ENCODE data around the gene MYO7B. TPM values are rescaled to one million over a fixed set of nuclear protein-coding genes. Genes with fewer than 3 reads are reported as not detected.

Gene MYO7B
- total RNA-seq, 1 donor from 2014 or later, result 0.28 TPM

GRCh38 chr2:127503491-127503890 is 32.0 kb upstream of the MYO7B start:
- TF ChIP-seq CTCF (conservative IDR thresholded peaks at IDR 0.05), result no peak
- Mint-ChIP-seq H3K27me3 (ENCODE audit: low read depth) (no peaks in the 10 kb centered on the region), H3K4me1 (peaks cover 5% of the 10 kb centered on the region), H3K9me3 (no peaks in the 10 kb centered on the region), H3K27ac (ENCODE audit: unreplicated experiment) (no peak overlapping the region), H3K36me3 (ENCODE audit: low read depth) (peaks cover 20% of the 10 kb centered on the region), H3K4me3 (no peak overlapping the region)
- DNase-seq (ENCODE audit: low read depth, low spot score), result no peak

GRCh38 chr2:127504552-127505430 is 30.7 kb upstream of the MYO7B start:
- TF ChIP-seq CTCF (conservative IDR thresholded peaks at IDR 0.05), result no peak
- Mint-ChIP-seq H3K4me3 (no peak overlapping the region), H3K9me3 (no peaks in the 10 kb centered on the region), H3K4me1 (peaks cover 10% of the 10 kb centered on the region), H3K27me3 (ENCODE audit: low read depth) (no peaks in the 10 kb centered on the region), H3K27ac (ENCODE audit: unreplicated experiment) (no peak overlapping the region), H3K36me3 (ENCODE audit: low read depth) (peaks cover 17% of the 10 kb centered on the region)
- DNase-seq (ENCODE audit: low read depth, low spot score), result no peak

GRCh38 chr2:127506510-127506909 is 29.0 kb upstream of the MYO7B start:
- no peak overlapping the region for H3K4me3 Mint-ChIP-seq
- no peaks in the 10 kb centered on the region for H3K9me3 Mint-ChIP-seq
- H3K4me1 Mint-ChIP-seq, result peaks cover 10% of the 10 kb centered on the region
- DNase-seq (ENCODE audit: low read depth, low spot score), result no peak
- no peak for TF ChIP-seq CTCF (conservative IDR thresholded peaks at IDR 0.05)
- H3K27ac Mint-ChIP-seq (ENCODE audit: unreplicated experiment), result no peak overlapping the region
- H3K36me3 Mint-ChIP-seq (ENCODE audit: low read depth), result peaks cover 11% of the 10 kb centered on the region
- H3K27me3 Mint-ChIP-seq (ENCODE audit: low read depth), result no peaks in the 10 kb centered on the region

GRCh38 chr2:127508023-127508630 is 27.4 kb upstream of the MYO7B start:
- Mint-ChIP-seq H3K4me3 (no peak overlapping the region), H3K27me3 (ENCODE audit: low read depth) (no peaks in the 10 kb centered on the region), H3K9me3 (no peaks in the 10 kb centered on the region), H3K4me1 (peaks cover 10% of the 10 kb centered on the region), H3K36me3 (ENCODE audit: low read depth) (peaks cover 3% of the 10 kb centered on the region), H3K27ac (ENCODE audit: unreplicated experiment) (no peak overlapping the region)
- no peak for DNase-seq (ENCODE audit: low read depth, low spot score)
- no peak for TF ChIP-seq CTCF (conservative IDR thresholded peaks at IDR 0.05)

GRCh38 chr2:127508631-127509034 is 26.9 kb upstream of the MYO7B start:
- Mint-ChIP-seq H3K36me3 (ENCODE audit: low read depth) (no peaks in the 10 kb centered on the region), H3K4me1 (peaks cover 10% of the 10 kb centered on the region), H3K9me3 (no peaks in the 10 kb centered on the region), H3K27ac (ENCODE audit: unreplicated experiment) (no peak overlapping the region), H3K4me3 (no peak overlapping the region), H3K27me3 (ENCODE audit: low read depth) (no peaks in the 10 kb centered on the region)
- DNase-seq (ENCODE audit: low read depth, low spot score), result no peak
- no peak for TF ChIP-seq CTCF (conservative IDR thresholded peaks at IDR 0.05)
